ENCODE results near the gene DNAI4.

DNAI4 gene

GRCh38 chr1:66767626-66768025 is 157.0 kb downstream of the DNAI4 start:
- no peak for DNase-seq (ENCODE audit: low spot score)

GRCh38 chr1:66764994-66765578 is 159.6 kb downstream of the DNAI4 start:
- peak; percentile 41 for DNase-seq (ENCODE audit: low spot score)

Data from iPS-NIHi11 (cell line).